Right lobe of liver (tissue), 4 donors: ENCODE measurements around the gene BSND.

Source experiments
- CTCF ChIP-seq, 4 donors: fragments of 200-600 bp in 3 of 4; fragments of 450-650 bp in 1 of 4; IDR thresholded peaks; one replicate each; pipeline versions ENCODE4 v1.5.1 to v1.8.0; 2016 to 2022; ENCODE audit warnings: antibody characterized with exemption in 4 of 4, mild to moderate bottlenecking in 2 of 4
- POLR2A ChIP-seq: fragments of 450-650 bp; IDR thresholded peaks from one replicate; pipeline ENCODE4 v1.6.1; 2017; ENCODE audit warnings: antibody characterized with exemption, mild to moderate bottlenecking
- donor health status: DM: no; HTN: no; CAD: no.
- donor health status: DM: no; HTN: no; CAD: no.
- donor health status: DM: no; HTN: yes; CAD: no.

DNA sequence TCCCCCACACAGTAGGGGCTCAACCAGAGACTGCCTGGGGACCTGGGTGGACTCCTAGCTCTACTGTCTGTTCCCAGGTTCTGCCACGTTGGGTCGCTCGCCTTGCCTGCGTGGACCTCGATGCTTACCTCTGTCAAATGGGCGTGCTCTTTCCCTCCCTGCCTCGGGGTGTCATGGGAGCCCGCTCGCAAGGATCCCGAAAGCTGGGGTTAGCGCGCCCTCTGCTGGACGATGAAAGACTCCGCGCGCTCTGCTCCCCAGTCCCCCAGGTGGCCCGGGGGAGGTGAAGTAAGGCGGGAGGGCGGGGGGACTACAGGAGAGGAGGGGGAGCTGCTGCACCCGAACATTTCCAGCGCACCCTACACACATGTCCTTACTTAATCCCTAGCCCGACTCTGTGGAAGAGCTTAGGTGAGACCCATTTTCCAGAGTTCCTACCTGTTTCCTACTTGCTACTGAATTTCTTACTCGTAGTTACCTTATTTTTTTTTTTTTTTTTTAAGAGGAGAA, 2.3 kb upstream of the BSND start:
- TF ChIP-seq POLR2A (no peak), CTCF (IDR thresholded peaks at IDR 0.05) (peak; percentile 70 to 78 (median 74))
